Naive thymus-derived CD4-positive, alpha-beta T cell (primary cell): ENCODE results near the gene NKAIN2. TPM values are rescaled to one million over a fixed set of nuclear protein-coding genes. Genes with fewer than 3 reads are reported as not detected.

Experiments used
- ATAC-seq: fragments of 150-1000 bp; cut with Tn5 transposase; 2 replicates; pipeline ENCODE4 v1.10.0; 2021; ENCODE audit warnings: mild to moderate bottlenecking, moderate library complexity
- CTCF ChIA-PET: fragments of 350-600 bp; sonication (Branson Sonifier 250); formaldehyde crosslinking; loops from one replicate; lab custom pipeline; 2021; ENCODE audit warnings: antibody characterized with exemption; lab: Charles Lee
- POLR2A ChIA-PET: fragments of 350-600 bp; sonication (Branson Sonifier 250); formaldehyde crosslinking; loops from one replicate; lab custom pipeline; 2021; ENCODE audit warnings: antibody characterized with exemption, inconsistent platforms; lab: Charles Lee
- DNase-seq, 9 donors: peaks; one replicate each; pipeline versions ENCODE4 v3.0.0 to v3.0.0-alpha.2; 2020 to 2022; ENCODE audit warnings: mixed read lengths in 1 of 9
- H3K27ac ChIP-seq: one replicate; pipeline ENCODE4 v1.7.0; 2013; ENCODE audit warnings: mild to moderate bottlenecking, low read depth, low read length, moderate library complexity
- H3K27me3 ChIP-seq, 2 donors: one replicate each; pipeline ENCODE4 v1.7.0; 2013; ENCODE audit warnings: low read length in 2 of 2, mild to moderate bottlenecking in 2 of 2, moderate library complexity in 2 of 2; ENCODE audit not compliant: control insufficient read depth in 2 of 2, insufficient read depth in 2 of 2
- H3K36me3 ChIP-seq, 3 experiments: 1 replicate in 2 of 3; 2 replicates in 1 of 3; pipeline ENCODE4 v1.7.0; 2013; ENCODE audit warnings: low read length in 3 of 3, mild to moderate bottlenecking in 3 of 3, moderate library complexity in 1 of 3; ENCODE audit not compliant: insufficient read depth in 3 of 3, control insufficient read depth in 2 of 3
- H3K4me1 ChIP-seq, 2 donors: one replicate each; pipeline ENCODE4 v1.7.0; 2013; ENCODE audit warnings: low read length in 2 of 2, mild to moderate bottlenecking in 2 of 2, moderate library complexity in 1 of 2; ENCODE audit not compliant: control insufficient read depth in 2 of 2, insufficient read depth in 2 of 2
- H3K4me3 ChIP-seq: 2 replicates; pipeline ENCODE4 v1.7.0; 2013; ENCODE audit warnings: mild to moderate bottlenecking, low read length
- H3K9me3 ChIP-seq, 3 experiments: 1 replicate in 2 of 3; 2 replicates in 1 of 3; pipeline ENCODE4 v1.7.0; 2013; ENCODE audit warnings: low read length in 3 of 3; ENCODE audit not compliant: control insufficient read depth in 2 of 3
- H3K27ac Mint-ChIP-seq, 9 donors: one replicate each; pipeline ENCODE4 v1.8.0; 2020 to 2022; ENCODE audit warnings: mixed read lengths in 9 of 9, mild to moderate bottlenecking in 8 of 9, moderate library complexity in 5 of 9, inconsistent platforms in 2 of 9
- H3K27me3 Mint-ChIP-seq, 5 donors: one replicate each; pipeline ENCODE4 v1.8.0; 2021 to 2022; ENCODE audit warnings: mixed read lengths in 5 of 5, mild to moderate bottlenecking in 1 of 5
- H3K36me3 Mint-ChIP-seq, 5 donors: one replicate each; pipeline ENCODE4 v1.8.0; 2020 to 2022; ENCODE audit warnings: mixed read lengths in 5 of 5, mild to moderate bottlenecking in 3 of 5, inconsistent platforms in 1 of 5
- H3K4me1 Mint-ChIP-seq, 7 donors: one replicate each; pipeline ENCODE4 v1.8.0; 2020 to 2022; ENCODE audit warnings: mixed read lengths in 7 of 7, mild to moderate bottlenecking in 3 of 7, inconsistent platforms in 1 of 7
- H3K4me3 Mint-ChIP-seq, 10 donors: one replicate each; pipeline ENCODE4 v1.8.0; 2020 to 2022; ENCODE audit warnings: mild to moderate bottlenecking in 10 of 10, mixed read lengths in 10 of 10, moderate library complexity in 6 of 10, inconsistent platforms in 2 of 10
- H3K9me3 Mint-ChIP-seq, 11 donors: one replicate each; pipeline ENCODE4 v1.8.0; 2020 to 2022; ENCODE audit warnings: mixed read lengths in 11 of 11, mild to moderate bottlenecking in 4 of 11, inconsistent platforms in 1 of 11, moderate library complexity in 1 of 11
- intact Hi-C, 2 donors: fragments of 100-400 bp; cut with micrococcal nuclease; formaldehyde crosslinking; loops; one replicate each; pipeline ENCODE4 v1.15.1; 2023
- polyA plus RNA-seq, 2 donors: library from polyadenylated mRNA; unstranded; fragments of 300-500 nt; fragmentation: Illumina TruSeq; gene quantifications; one replicate each; pipeline ENCODE4 v1.2.3, GENCODE V29; 2021
- total RNA-seq, 6 experiments: library from RNA in 5 of 6; stranded (reverse) in 5 of 6; gene quantifications; 1 replicate in 5 of 6; 2 replicates in 1 of 6; pipeline ENCODE4 v1.2.3 and lab custom pipeline; 2021 to 2026

The NKAIN2 gene
- total and polyA plus RNA-seq, 7 experiments from 2014 or later: 0.21 to 2.9 TPM; not detected in 5

- H3K36me3 Mint-ChIP-seq: no peaks in the 10 kb centered on the region
- CTCF ChIA-PET: no interaction called here
- DNase-seq: no peak
- Histone ChIP-seq H3K4me3 (no peak overlapping the region), H3K27me3 (no peaks in the 10 kb centered on the region), H3K27ac (no peak overlapping the region), H3K36me3 (no peaks in the 10 kb centered on the region), H3K9me3 (no peaks in the 10 kb centered on the region), H3K4me1 (no peaks in the 10 kb centered on the region)
- H3K4me3 Mint-ChIP-seq: no peak overlapping the region
- POLR2A ChIA-PET: no interaction called here
- H3K27ac Mint-ChIP-seq: no peak overlapping the region
- no peaks in the 10 kb centered on the region for H3K4me1 Mint-ChIP-seq
- ATAC-seq: no peak
- H3K9me3 Mint-ChIP-seq: no peaks in the 10 kb centered on the region
- peaks cover 0 to 6% (median 2%) of the 10 kb centered on the region in 5 donors for H3K27me3 Mint-ChIP-seq
- intact Hi-C loops: no loop called here
Measured at GRCh38 chr6:124858564-124858963, 1054.9 kb downstream of the NKAIN2 start.

DNA sequence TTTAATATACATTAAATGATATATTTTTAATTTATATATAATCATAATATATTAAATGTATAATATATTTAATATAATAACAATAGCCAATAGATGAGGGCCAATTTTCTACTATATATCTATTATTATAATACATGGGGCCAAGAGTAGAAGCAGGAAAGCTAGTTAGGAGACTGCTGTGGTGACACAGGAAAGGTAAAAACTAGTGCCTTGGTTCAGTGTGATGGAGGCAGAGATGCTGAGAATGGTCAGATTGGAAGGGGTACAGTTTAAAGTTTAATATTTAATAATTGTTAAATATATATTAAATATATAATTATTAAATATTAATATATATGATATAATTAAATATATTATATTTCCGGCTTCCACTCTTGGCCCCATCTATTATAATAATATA is 1055.7 kb downstream of the NKAIN2 start:
- no peaks in the 10 kb centered on the region for H3K36me3 Mint-ChIP-seq
- Histone ChIP-seq H3K36me3 (no peaks in the 10 kb centered on the region), H3K4me1 (no peaks in the 10 kb centered on the region), H3K4me3 (no peak overlapping the region), H3K9me3 (no peaks in the 10 kb centered on the region), H3K27me3 (no peaks in the 10 kb centered on the region), H3K27ac (no peak overlapping the region)
- POLR2A ChIA-PET: no interaction called here
- ATAC-seq (no peak), DNase-seq (no peak)
- no peaks in the 10 kb centered on the region for H3K9me3 Mint-ChIP-seq
- H3K4me1 Mint-ChIP-seq: no peaks in the 10 kb centered on the region
- no peak overlapping the region for H3K4me3 Mint-ChIP-seq
- CTCF ChIA-PET: no interaction called here
- peaks cover 0 to 6% (median 2%) of the 10 kb centered on the region in 5 donors for H3K27me3 Mint-ChIP-seq
- intact Hi-C loops: no loop called here
- H3K27ac Mint-ChIP-seq: no peak overlapping the region

- peaks cover 0 to 11% (median 5%) of the 10 kb centered on the region in 5 donors for H3K27me3 Mint-ChIP-seq
- no peaks in the 10 kb centered on the region for H3K4me1 ChIP-seq
- intact Hi-C loops: no loop called here
- no peaks in the 10 kb centered on the region for H3K9me3 ChIP-seq
- no peaks in the 10 kb centered on the region for H3K9me3 Mint-ChIP-seq
- DNase-seq (no peak), ATAC-seq (no peak)
- no peaks in the 10 kb centered on the region for H3K36me3 Mint-ChIP-seq
- CTCF ChIA-PET: interaction anchor here (0.9 to 1.4 kb wide), 2 partner anchors 248 to 249 kb away, joined by 3 to 5 read pairs; no protein-coding TSS in a partner anchor
- no peak overlapping the region for H3K27ac ChIP-seq
- H3K27me3 ChIP-seq: no peaks in the 10 kb centered on the region
- H3K4me1 Mint-ChIP-seq: no peaks in the 10 kb centered on the region
- H3K4me3 ChIP-seq: no peak overlapping the region
- H3K4me3 Mint-ChIP-seq: no peak overlapping the region
- H3K27ac Mint-ChIP-seq: no peak overlapping the region
- POLR2A ChIA-PET: no interaction called here
- no peaks in the 10 kb centered on the region for H3K36me3 ChIP-seq
Measured at GRCh38 chr6:124866040-124866439, 1062.4 kb downstream of the NKAIN2 start.

- POLR2A ChIA-PET: no interaction called here
- H3K27me3 ChIP-seq: no peaks in the 10 kb centered on the region
- no peak overlapping the region for H3K27ac Mint-ChIP-seq
- H3K4me3 ChIP-seq: no peak overlapping the region
- DNase-seq: no peak
- no peaks in the 10 kb centered on the region for H3K4me1 Mint-ChIP-seq
- no peaks in the 10 kb centered on the region for H3K9me3 Mint-ChIP-seq
- no peak overlapping the region for H3K27ac ChIP-seq
- H3K27me3 Mint-ChIP-seq: peaks cover 0 to 12% (median 10%) of the 10 kb centered on the region in 5 donors
- intact Hi-C loops: no loop called here
- ATAC-seq: no peak
- H3K36me3 Mint-ChIP-seq: no peaks in the 10 kb centered on the region
- CTCF ChIA-PET: interaction anchor here (0.7 to 1.4 kb wide), 2 partner anchors 232 to 248 kb away, joined by 3 to 5 read pairs; no protein-coding TSS in a partner anchor
- no peaks in the 10 kb centered on the region for H3K9me3 ChIP-seq
- H3K36me3 ChIP-seq: no peaks in the 10 kb centered on the region
- no peak overlapping the region for H3K4me3 Mint-ChIP-seq
- H3K4me1 ChIP-seq: no peaks in the 10 kb centered on the region
Measured at GRCh38 chr6:124867121-124867520, 1063.5 kb downstream of the NKAIN2 start.

DNA sequence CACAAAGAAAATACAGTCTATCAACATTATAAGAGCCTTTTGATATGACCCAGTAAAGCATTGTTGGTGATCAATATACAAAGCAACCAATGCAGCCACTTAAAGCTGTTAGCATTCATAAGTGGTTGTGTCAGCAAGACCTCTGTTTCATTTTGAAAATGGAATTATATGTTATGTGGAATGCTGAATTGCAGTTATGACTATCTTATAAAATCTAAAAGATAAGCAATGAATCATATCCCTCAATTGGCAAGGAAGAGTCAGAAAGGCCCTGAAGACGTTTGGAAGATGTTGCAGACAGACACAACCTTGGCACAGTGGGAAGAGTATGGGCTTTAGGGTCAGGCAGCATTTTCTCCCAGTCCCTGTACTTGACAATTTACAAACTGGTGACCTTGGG is 1064.8 kb downstream of the NKAIN2 start:
- Histone ChIP-seq H3K27ac (no peak overlapping the region), H3K4me3 (no peak overlapping the region), H3K36me3 (no peaks in the 10 kb centered on the region), H3K4me1 (no peaks in the 10 kb centered on the region), H3K9me3 (no peaks in the 10 kb centered on the region), H3K27me3 (no peaks in the 10 kb centered on the region)
- peaks cover 0 to 12% (median 11%) of the 10 kb centered on the region in 5 donors for H3K27me3 Mint-ChIP-seq
- ChIA-PET POLR2A (no interaction called here), CTCF (no interaction called here)
- no peaks in the 10 kb centered on the region for H3K4me1 Mint-ChIP-seq
- no peak overlapping the region for H3K4me3 Mint-ChIP-seq
- intact Hi-C loops: no loop called here
- H3K27ac Mint-ChIP-seq: no peak overlapping the region
- H3K36me3 Mint-ChIP-seq: no peaks in the 10 kb centered on the region
- H3K9me3 Mint-ChIP-seq: no peaks in the 10 kb centered on the region
- DNase-seq: no peak
- ATAC-seq: no peak

- Mint-ChIP-seq H3K27me3 (peaks cover 0 to 12% (median 11%) of the 10 kb centered on the region in 5 donors), H3K4me1 (no peaks in the 10 kb centered on the region), H3K27ac (no peak overlapping the region), H3K9me3 (no peaks in the 10 kb centered on the region), H3K36me3 (no peaks in the 10 kb centered on the region), H3K4me3 (no peak overlapping the region)
- intact Hi-C loops: no loop called here
- CTCF ChIA-PET: no interaction called here
- Histone ChIP-seq H3K36me3 (no peaks in the 10 kb centered on the region), H3K4me3 (no peak overlapping the region), H3K9me3 (no peaks in the 10 kb centered on the region), H3K27ac (no peak overlapping the region), H3K4me1 (no peaks in the 10 kb centered on the region), H3K27me3 (no peaks in the 10 kb centered on the region)
- POLR2A ChIA-PET: no interaction called here
- ATAC-seq: no peak
- DNase-seq: no peak
Measured at GRCh38 chr6:124869416-124869815, 1065.8 kb downstream of the NKAIN2 start.
